Colon (tissue), 2 donors: Measurements from ENCODE around the gene METTL25B.
"Not testable (repeated sequence)": the region's sequence is repeated elsewhere in the genome, so short reads cannot be mapped to it uniquely, and the experiment has no call there.

Experiments used
- FAIRE-seq: peaks from 2 replicates; lab custom pipeline; 2012; peaks lifted over from hg19 to GRCh38; lab: Jason Lieb, UNC
- donor health status: control.
- donor health status: control.

Gene METTL25B

DNA sequence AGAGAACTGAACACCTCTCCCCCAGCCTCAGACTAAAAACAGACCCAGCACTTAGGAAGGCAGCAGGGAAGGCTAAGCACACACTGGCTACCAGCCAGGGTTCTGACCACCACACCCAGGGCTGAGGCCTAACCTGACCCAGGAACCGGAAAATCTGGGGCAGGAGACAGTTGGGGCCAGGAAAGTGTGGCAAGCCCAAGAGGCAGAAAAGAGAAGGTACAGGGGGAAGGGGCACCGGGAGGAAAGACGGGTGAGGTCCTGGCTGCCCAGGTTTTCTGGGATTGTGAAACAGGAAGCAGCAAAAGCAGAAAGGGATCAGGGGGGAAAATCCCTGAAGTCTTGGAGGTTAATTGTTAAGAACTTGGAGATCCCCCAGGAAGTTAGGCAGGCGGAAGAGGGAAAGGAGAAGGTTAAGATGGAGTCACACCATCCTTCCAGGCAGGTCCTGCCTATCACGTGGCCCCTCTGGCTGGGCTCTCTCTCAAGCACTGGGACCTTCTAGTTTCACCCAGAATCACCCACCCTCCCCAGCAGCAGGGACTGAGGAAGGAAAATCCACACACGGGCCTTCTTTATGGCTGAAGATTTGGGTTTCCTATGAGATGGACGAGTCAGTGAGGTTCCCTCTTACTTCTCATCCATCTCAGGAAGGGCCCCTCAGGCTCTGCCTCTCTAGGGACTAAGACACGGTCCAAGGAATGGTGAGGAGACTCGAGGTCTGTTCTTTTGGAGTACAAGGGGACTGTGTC is 20.6 kb downstream of the METTL25B start:
- no peak for FAIRE-seq

DNA sequence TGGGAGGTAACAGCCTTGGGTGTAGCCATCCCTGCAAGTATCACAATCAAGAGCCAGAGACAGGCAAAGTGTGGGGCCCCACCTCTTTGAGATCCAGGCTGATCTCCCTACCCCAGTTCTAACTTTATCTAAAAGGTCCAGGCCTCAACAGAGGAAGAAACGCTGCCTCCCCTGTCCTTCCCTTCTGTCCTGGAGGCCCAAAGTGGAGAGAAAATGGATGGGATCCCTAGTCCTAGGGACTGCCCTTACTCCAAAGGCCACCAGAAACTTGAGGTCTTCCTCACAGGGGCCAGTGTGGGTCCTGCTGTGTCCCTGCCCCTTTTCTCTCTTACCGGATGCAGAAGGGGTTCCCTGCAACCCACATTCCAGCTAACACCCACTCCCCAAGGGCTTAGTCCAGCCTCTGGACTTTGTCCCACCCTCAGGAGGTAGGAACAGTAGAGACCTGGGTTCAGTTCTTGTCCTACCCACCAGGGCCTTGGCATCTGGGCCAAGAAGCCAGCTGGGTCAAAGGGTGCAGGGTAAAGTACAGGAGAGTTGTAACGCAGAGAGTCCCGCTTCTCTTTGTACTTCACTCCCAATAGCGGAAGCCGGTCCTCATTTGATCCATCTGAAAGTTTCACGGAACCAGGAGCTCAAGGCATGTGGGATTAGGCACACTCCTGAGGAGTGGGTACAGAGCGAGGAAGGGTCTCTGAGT is 21.3 kb downstream of the METTL25B start:
- no peak for FAIRE-seq

DNA sequence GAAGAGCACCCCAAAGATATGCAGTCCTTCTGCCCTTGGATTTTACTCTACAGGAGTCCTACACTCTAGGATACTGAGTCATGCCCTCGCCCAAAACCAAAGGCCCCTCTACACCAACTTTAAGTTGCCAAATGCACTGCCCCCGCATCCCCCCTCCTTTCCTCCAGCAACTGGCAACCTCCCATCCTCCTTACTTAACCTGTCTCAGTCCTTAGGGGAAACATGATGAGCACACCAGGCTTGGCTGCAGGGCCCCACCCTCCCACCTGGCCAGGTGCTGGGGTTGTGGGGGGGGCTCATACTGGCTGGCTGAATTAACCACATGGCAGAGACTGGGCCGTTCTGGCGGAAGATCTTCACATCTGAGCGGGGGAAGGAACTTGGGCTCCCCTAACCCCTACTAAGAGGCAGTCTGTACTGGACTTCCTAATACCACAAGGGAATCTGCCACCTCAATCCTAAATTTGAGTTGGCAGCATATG is 22.0 kb downstream of the METTL25B start:
- no peak for FAIRE-seq

DNA sequence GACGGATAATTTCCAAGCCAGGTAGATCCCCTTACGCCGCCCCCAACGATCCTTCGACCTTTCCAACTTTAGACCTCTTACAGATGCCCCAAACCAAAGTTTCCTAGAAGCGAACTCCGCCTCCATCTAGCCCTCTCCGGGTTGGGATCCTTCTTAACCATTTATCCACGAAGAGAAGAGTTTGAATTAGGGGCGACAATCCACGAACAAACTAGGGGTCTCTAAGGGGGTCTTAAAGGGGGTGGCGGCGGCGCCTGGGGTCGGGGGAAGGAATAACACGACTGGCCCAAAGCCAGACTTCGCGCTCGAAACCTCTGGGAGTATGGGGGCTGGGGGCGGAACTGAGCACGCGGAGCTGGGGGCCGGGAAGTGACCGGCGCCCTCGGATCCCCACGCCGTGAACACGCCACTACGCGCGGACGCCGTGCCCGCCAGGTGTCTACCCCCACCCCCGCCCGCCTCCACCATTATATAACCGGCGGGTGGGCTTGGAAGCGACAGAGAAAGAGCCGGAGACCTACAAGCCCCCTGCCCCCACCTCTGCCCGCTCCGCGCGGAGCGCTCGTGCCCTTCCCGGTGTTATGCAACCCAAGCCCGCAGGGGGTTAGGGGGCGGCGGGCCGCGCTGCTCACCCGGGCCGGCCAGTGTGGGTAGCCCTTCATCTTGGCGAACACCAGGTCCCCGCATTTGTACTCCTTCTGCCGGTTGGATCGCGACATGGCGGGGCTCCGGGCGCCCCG is 22.6 kb downstream of the METTL25B start:
- no peak for FAIRE-seq

DNA sequence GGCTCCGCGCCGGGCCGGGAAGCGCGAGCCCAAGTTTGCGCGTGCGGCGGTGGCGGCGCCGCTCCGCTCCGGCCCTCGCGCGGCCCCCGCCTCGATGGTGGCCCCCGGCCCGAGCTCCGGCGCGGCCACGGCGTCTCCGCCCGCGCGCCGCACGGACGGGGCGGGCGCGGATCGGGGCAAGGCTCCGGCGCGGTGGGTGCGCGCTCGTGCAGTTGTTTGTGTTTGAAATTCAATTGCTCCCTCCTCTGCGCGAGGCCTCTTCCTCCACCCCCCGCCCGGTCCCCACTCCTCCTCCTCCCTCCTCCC is 23.1 kb downstream of the METTL25B start, which contains the start of gene HDGF:
TSS of gene HDGF (minus strand) at position 225 of the 306 bp plus-strand sequence. CDS start 246 bp downstream, outside the sequence.
- FAIRE-seq, result no peak

DNA sequence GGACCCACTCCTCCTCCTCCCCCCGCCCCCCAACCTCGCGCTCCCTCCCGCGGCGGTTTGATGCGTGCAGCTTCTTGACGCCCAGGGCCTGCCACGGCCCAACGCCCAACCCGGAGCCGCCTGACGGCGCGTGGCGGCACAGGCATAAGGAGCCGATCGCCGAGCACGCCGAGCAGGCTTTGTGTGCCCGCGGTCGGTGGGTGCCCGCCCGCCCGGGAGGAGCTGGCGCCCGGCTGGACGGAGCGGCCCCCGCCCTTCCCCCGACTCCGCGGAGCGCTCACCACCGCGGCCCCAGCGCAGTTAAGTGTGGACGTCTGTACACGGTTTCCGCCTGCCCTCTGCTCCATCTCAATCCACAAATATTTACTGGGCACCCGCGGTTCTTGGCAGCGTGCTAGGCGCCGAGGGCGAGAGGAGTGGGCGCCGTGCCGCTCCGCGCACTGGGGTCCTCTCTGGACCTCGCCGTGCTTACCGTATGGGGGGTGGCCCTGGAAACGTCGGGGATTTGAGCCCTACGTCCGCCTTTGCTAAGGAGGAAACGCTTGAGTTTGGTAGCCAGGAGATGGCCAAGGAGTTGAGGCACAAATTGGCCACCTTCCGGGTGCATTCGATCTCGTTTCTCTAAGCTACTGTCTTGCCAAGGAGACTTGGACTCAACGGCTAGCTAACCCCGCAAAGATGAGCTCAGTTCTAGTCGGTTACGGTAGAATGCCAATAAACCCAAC is 23.6 kb downstream of the METTL25B start:
- no peak for FAIRE-seq

DNA sequence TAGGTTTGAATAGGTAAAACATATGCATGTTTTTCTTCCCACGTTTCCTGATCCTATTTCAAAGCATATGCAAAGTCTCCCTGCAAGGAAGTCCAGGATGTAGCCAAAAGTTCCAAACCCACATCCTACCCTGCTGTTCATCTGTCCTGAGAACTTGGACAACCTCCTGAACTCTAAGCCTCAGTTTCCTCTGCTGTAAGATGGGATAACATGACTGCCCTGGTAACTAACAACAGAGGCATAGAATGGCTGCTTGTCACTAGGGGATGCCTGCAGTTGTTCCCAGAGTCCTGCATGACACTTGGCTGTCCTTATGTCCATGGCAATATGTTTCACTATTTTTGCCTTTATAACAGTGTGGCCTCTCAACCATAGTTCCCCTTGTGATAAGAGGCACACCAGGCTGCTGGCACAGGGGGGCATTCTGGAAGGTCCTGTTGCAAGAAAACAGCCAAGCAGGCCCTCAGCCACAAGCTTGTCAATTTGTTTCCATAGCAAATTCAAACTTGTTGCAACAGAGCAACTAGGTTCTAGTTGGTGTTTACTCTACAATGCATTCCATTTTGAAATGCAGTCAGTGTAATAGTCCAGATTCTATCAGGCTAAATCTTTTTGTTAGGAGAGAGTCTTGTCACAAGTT is 24.7 kb downstream of the METTL25B start:
- FAIRE-seq, result no peak

DNA sequence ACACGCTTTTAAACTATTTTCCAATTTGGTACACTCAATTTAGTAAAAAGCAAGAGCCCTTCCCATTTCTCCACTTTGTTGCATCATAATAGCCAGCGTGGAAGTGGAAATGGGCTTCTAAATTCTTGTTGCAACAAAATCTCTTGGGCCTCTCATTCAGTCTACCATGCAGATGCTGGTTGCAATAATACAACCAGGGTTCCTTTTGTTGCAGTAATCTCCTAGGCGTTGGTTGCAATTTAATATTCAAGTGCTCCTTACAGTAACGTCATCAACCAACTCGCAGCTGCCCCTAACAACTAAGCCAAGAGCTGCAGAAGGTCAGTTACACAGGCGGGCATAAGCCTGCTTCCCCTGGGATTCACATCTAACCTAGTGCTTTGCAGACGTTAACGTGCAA is 25.9 kb downstream of the METTL25B start:
- FAIRE-seq, result no peak

DNA sequence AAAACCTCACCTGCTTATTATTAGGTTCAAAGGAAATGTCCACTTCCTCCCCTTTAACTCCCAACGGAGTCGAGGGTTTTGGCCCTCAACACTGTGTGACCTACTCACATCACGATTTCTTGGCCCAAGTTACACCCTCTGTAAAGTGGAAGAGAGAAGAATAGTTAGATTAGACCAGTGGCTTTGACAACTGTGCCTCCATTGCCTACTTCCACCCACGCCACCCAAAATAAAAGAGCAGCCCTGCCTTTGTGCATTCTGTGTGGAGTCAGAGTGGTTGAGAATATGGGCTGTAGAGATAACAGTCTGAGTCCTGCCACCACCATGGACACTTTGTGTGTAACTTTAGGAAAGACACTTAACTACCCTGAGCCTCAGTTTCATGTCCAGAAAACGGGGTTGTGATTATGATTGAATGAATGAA is 27.3 kb downstream of the METTL25B start:
- no peak for FAIRE-seq

DNA sequence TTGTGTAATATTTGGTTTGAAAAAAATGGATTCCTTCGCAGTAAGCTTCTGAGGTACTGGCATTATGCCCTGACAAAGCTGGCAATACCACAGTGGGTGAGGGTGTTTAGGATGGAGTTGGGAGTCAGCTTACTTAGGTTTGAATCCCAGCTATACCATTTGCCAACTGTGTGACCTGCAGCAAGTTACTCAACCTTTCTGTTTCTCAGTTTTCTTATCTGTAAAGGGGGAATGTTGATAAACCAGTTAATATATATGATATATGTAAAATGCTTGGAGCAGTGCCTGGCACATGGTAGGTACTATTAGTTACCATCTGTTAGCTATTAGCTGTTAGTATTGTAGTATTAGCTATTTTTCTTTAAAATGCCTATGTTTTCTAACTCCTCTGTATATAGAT is 28.1 kb downstream of the METTL25B start:
- no peak for FAIRE-seq

DNA sequence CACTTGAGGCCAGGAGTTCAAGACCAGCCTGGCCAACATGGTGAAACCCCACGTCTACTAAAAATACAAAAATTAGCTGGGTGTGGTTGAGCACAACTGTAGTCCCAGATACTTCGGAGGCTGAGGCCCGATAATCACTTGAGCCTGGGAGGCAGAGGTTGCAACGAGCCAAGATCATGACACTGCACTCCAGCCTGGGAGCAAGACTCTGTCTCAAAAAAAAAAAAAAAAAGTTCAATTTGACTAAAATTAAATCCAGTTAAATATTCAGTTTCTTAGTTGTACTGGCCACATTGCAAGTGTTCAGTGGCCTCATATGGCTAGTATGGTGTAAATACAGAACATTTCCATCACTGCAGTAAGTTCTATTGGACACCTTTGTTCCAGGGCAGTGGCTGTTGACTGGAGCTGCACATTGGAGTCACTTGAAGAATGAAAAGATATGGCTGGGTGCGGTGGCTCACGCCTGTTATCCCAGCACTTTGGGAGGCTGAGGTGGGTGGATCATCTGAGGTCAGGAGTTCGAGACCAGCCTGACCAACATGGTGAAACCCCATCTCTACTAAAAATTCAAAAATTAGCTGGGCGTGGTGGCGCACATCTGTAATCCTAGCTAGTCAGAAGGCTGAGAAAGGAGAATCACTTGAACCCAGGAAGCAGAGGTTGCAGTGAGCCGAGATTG is 29.4 kb downstream of the METTL25B start:
- not testable (repeated sequence) for FAIRE-seq

DNA sequence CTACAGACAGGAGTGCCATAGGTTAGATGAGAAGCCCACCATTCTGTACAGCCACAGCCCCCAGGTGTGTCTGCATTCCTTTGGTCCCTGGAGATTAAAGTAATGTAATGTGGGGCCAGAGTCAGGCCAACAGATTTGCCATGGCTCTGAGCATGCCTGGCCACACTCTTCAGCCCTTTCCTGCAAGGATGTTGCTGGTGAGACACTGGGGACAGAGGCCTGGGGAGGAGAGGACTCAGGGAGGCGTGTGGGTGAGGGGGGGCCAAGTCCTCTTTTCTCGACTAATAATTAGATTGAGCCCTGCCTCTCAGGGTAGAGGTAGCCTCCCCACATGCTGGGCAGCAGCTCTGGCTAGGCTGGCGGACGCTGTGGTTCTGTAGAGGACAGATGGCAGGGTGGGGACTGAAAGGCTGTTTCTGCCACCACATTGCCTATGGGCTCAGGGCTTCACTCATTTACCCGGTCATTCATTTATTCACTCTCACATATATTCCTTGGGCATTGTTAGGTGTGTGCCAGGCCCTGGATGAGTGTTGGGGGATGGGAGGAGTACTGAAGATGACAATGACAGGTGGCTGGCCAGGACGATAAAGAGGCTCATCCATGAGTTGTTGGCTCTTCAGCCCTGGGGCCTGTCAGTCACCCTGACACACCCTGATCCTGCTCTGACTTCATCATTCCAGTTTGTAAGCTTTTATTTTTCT is 32.0 kb downstream of the METTL25B start:
- no peak for FAIRE-seq

DNA sequence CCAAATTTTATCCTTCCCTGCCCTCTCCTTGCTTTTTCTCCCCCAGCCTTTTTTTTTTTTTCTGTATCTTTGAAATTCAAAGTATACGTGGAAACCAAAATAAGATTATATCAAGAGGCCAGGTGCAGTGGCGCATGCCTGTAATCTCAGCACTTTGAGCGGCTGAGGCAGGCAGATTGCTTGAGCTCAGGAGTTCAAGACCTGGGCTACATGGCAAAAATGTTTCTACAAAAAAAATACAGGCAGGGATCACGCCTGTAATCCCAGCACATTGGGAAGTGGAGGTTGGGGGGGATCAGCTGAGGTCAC is 32.5 kb downstream of the METTL25B start:
- no peak for FAIRE-seq

DNA sequence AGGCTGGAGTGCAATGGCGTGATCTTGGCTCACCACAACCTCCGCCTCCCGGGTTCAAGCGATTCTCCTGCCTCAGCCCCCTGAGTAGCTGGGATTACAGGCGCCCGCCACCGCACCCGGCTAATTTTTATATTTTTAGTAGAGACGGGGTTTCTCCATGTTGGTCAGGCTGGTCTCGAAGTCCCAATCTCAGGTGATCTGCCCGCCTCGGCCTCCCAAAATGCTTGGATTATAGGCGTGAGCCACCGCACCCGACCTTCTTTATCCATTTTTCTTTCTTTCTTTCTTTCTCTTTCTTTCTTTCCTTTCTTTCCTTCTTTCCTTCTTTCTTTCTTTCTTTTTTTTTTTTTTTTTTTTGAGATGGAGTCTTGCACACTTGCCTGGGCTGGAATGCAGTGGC is 36.9 kb downstream of the METTL25B start:
- not testable (repeated sequence) for FAIRE-seq

DNA sequence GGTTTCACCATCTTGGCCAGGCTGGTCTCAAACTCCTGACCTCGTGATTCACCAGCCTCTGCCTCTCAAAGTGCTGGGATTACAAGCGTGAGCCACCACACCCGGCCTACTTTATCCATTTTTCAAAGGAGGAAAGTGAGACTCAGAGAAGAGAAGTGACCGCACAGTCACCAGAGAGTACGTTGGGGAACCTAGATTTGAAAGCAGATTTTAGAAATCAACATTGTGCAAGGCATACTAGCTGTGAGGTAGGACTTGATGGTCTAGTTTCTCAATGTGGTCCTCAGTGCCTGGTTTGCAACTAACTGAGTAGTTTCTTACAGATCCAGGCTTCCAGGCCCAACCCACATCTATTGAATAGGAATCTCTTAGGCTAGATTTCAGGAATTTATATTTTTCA is 37.4 kb downstream of the METTL25B start:
- no peak for FAIRE-seq

DNA sequence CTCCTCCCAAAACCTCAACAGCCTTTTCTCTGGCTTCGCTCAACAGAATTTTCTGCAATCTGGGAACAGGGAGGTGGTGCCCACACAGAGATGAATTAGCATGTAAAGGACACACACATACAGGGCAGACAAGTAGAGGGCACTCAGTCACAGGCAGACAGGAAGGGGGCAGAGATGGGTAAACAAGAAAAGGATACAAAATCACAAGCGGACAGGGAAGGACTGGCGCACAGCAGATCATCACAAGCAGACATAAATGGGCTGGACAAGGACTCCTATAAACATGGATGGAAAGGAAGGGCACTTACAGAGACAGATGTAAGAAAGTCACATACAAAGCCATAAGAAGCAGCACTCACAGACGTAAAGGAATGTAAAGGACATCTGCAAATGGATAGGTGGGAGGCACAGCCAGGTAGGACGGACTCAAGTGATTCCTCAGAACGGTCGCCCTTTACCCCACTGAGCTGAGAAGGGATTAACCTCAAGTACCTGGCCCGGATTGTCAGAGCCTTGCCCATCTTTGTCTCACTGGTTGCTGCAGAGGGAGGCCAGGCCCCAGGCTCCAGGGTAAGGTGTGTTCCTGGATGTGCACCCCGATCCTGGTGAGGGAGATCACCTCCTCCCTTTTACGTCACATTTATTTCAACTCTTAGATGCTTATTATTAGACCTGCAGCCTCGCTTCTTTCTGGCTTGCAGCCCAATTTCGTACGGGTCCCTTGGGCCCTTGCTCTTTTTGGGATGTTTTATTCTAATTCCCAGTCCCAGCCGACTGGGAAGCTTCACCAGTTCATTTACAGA is 38.2 kb downstream of the METTL25B start:
- FAIRE-seq, result no peak

DNA sequence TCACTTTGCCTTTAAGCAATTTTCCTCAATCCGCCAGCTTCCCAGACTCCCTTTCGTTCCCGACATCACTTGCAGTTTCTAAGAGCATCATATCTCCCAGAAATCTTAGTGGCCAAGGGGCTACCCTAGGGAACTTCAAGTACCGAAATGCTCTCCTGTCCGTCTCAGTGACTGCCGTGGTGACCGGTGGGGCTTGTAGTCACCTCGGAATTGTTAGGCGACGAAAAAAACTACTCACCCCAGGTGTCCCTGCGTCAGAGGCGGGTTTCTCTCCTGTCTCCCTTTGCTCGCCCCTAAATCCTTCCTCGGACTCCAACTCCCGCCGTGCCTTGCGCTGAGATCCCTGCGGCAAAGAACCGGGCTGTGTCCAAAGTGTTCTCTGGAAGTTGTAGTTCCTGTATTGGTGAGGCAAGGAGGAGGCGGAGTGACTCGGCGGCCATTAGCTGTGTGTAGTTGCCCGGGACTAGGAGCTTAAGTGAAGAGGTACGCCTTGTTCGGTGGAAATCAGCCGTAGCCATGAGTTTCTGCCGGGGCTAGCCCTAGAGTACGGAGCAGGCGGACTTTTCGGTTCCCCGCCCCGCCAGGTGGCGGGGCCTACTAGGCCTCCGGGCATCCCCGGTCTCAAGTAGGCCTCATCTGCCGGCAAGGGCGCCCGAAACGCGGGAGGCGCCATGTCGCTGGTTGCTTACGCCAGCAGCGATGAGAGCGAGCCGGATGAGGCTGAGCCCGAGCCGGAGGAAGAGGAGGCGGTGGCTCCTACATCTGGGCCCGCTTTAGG is 39.0 kb downstream of the METTL25B start, which contains the start of gene PRCC:
TSS of gene PRCC (plus strand) at position 435 of the 778 bp plus-strand sequence. CDS start at position 672, 237 bp downstream.
- peak; percentile 80 for FAIRE-seq

DNA sequence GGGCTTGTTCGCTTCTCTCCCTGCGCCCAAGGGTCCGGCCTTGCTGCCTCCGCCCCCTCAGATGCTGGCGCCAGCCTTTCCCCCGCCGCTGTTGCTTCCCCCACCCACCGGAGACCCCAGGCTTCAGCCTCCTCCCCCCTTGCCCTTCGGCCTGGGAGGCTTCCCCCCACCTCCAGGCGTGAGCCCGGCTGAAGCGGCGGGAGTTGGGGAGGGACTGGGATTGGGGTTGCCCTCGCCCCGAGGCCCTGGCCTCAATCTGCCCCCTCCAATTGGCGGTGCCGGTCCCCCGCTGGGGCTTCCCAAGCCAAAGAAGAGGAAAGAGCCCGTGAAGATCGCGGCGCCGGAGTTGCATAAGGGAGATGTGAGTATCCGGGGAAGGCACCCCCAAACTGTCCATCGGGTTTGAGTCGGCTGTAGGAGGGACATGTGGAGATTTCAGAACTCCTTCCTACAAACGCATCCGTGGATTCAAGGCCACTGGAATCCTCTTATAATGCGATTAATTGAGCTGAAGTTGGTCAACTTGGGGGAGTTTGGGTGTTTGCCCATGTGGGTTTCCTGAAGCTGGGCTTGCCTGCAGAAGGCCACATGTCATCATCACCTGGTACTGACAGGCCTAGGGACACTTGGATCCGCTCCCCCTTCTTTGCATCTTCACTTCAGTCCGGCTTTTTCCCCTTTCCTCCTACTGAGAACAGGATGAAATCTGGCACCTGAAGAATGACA is 39.8 kb downstream of the METTL25B start:
- no peak for FAIRE-seq
